Progenitor cell of endocrine pancreas (in vitro differentiated cells): ENCODE measurements around the gene PDE3A. TPM values are rescaled to one million over a fixed set of nuclear protein-coding genes. Genes with fewer than 3 reads are reported as not detected.

Source experiments
- DNase-seq: peaks from one replicate; pipeline ENCODE4 v3.0.0; 2021; ENCODE audit warnings: low spot score; ENCODE audit not compliant: unreplicated experiment
- H3K27ac Mint-ChIP-seq: 2 replicates; pipeline ENCODE4 v1.8.0; 2021; ENCODE audit warnings: mild to moderate bottlenecking, moderate library complexity, mixed read lengths
- H3K27me3 Mint-ChIP-seq: 2 replicates; pipeline ENCODE4 v1.8.0; 2021; ENCODE audit warnings: mixed read lengths
- H3K36me3 Mint-ChIP-seq: 2 replicates; pipeline ENCODE4 v1.8.0; 2022; ENCODE audit warnings: mixed read lengths; ENCODE audit not compliant: insufficient read depth
- H3K4me1 Mint-ChIP-seq: 2 replicates; pipeline ENCODE4 v1.8.0; 2021; ENCODE audit warnings: low read depth, mixed read lengths
- H3K4me3 Mint-ChIP-seq: 2 replicates; pipeline ENCODE4 v1.8.0; 2021; ENCODE audit warnings: low read depth, mild to moderate bottlenecking, moderate library complexity, mixed read lengths
- H3K9me3 Mint-ChIP-seq: 2 replicates; pipeline ENCODE4 v1.8.0; 2021; ENCODE audit warnings: low read depth, mixed read lengths
- total RNA-seq: library from RNA; stranded (reverse); gene quantifications from 2 replicates; pipeline ENCODE4 v1.2.1, GENCODE V29; 2021
- TF ChIP-seq, protein P1 (sequence below): fragments of 200-600 bp; sonication (generic); IDR thresholded peaks from one replicate; pipeline ENCODE4 v1.5.0; 2021; ENCODE audit warnings: antibody characterized with exemption, mild to moderate bottlenecking; ENCODE audit not compliant: unreplicated experiment

The PDE3A gene
- total RNA-seq, 1 donor from 2014 or later = 121 TPM

- Mint-ChIP-seq H3K9me3 (no peaks in the 10 kb centered on the region), H3K4me1 (peaks cover 30% of the 10 kb centered on the region), H3K36me3 (peaks cover 36% of the 10 kb centered on the region), H3K4me3 (no peak overlapping the region), H3K27me3 (no peaks in the 10 kb centered on the region), H3K27ac (peak overlapping the region; percentile 62)
- TF ChIP-seq, protein P1, sequence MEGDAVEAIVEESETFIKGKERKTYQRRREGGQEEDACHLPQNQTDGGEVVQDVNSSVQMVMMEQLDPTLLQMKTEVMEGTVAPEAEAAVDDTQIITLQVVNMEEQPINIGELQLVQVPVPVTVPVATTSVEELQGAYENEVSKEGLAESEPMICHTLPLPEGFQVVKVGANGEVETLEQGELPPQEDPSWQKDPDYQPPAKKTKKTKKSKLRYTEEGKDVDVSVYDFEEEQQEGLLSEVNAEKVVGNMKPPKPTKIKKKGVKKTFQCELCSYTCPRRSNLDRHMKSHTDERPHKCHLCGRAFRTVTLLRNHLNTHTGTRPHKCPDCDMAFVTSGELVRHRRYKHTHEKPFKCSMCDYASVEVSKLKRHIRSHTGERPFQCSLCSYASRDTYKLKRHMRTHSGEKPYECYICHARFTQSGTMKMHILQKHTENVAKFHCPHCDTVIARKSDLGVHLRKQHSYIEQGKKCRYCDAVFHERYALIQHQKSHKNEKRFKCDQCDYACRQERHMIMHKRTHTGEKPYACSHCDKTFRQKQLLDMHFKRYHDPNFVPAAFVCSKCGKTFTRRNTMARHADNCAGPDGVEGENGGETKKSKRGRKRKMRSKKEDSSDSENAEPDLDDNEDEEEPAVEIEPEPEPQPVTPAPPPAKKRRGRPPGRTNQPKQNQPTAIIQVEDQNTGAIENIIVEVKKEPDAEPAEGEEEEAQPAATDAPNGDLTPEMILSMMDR = no peak
- DNase-seq = no peak
Measured at GRCh38 chr12:20628999-20629398, 260.7 kb downstream of the PDE3A start.

DNA sequence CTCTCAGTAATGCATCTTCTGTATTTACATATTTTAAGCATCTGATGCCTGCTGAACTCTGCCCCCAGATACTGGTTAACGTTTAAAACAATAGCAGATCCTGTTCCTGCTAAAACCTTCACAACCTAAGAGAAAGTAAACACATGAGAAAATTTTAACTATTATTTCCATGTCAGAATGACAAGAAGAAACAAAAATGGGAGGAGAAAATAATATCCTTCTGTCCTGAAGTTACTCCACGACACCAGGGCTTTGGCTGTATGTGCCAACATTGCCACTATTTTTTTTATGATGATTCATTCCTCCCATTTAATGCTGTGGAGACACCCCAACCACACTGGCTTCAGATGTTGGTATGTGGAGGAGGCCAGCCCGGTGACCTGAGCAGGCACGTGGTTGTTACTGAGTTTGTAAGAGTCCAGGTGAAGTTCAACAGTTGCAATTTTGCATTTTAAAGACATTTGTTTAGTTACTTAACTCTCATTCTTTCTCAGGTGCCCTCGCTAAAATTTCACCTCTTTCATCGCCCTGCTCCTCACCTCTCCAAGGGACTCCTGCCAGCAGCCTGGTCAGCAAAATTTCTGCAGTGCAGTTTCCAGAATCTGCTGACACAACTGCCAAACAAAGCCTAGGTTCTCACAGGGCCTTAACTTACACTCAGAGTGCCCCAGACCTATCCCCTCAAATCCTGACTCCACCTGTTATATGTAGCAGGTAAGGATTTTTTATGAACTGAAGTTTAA, 261.2 kb downstream of the PDE3A start:
- Mint-ChIP-seq H3K36me3 (peaks cover 36% of the 10 kb centered on the region), H3K27me3 (no peaks in the 10 kb centered on the region), H3K4me3 (no peak overlapping the region), H3K27ac (peak overlapping the region; percentile 89), H3K9me3 (no peaks in the 10 kb centered on the region), H3K4me1 (peaks cover 30% of the 10 kb centered on the region)
- TF ChIP-seq, protein P1 = no peak
- no peak for DNase-seq

DNA sequence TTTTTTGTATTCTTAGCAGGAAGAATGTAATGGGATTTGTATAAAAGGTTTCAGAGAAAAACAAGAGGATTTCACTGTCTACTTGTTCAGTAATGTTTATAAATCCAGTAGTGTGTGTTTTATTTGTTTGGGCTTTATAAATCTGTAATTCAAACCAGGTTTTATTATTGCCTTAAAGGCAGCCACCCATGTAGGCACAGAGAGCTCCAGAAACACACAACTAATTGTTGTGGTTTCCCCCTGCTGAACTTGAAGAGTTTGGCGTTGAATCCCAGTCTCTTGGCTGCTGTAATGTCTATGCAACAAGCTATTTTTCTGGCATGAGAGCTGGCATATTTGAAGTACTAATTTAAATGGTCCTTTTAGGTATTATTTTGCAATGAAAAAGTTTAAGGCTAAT, 263.4 kb downstream of the PDE3A start:
- Mint-ChIP-seq H3K4me1 (peaks cover 29% of the 10 kb centered on the region), H3K36me3 (peaks cover 42% of the 10 kb centered on the region), H3K9me3 (no peaks in the 10 kb centered on the region), H3K27ac (no peak overlapping the region), H3K4me3 (no peak overlapping the region), H3K27me3 (no peaks in the 10 kb centered on the region)
- no peak for DNase-seq
- TF ChIP-seq, protein P1 = no peak

GRCh38 chr12:20641106-20641505, 272.8 kb downstream of the PDE3A start:
- no peak overlapping the region for H3K4me3 Mint-ChIP-seq
- no peaks in the 10 kb centered on the region for H3K27me3 Mint-ChIP-seq
- DNase-seq = no peak
- H3K4me1 Mint-ChIP-seq = peaks cover 2% of the 10 kb centered on the region
- H3K27ac Mint-ChIP-seq = no peak overlapping the region
- TF ChIP-seq, protein P1 = no peak
- peaks cover 35% of the 10 kb centered on the region for H3K36me3 Mint-ChIP-seq
- H3K9me3 Mint-ChIP-seq = no peaks in the 10 kb centered on the region

DNA sequence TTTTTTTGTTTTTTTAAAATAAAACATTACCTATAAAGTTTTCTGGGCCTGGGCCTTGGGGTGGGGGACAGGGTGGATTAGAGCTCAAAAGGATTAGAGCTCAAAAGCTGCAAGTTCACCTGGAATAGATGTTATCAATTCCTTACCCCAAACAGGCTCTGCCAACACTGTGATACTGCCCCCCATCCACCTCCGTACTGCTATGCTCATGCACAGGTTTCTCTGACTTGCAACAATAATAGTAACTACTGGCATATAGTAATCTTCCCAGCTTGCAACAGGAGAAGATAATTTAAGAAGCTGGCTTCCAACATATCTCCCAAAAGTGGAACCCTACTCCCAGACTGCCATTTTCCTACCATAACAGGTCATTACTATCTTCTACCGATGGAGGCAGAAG, 275.5 kb downstream of the PDE3A start:
- H3K27me3 Mint-ChIP-seq = no peaks in the 10 kb centered on the region
- no peak overlapping the region for H3K27ac Mint-ChIP-seq
- DNase-seq = no peak
- peaks cover 2% of the 10 kb centered on the region for H3K4me1 Mint-ChIP-seq
- no peaks in the 10 kb centered on the region for H3K9me3 Mint-ChIP-seq
- H3K4me3 Mint-ChIP-seq = no peak overlapping the region
- TF ChIP-seq, protein P1 = no peak
- H3K36me3 Mint-ChIP-seq = peaks cover 32% of the 10 kb centered on the region
